HepG2 (cell line): ENCODE data around the gene BHMT. TPM values are rescaled to one million over a fixed set of nuclear protein-coding genes. Genes with fewer than 3 reads are reported as not detected.

Experiments used
- ATAC-seq: fragments of 200-7000 bp; cut with Tn5 transposase; 3 replicates; pipeline ENCODE4 v1.9.1; 2020; ENCODE audit warnings: mild to moderate bottlenecking, moderate library complexity
- BruUV-seq: library from RNA; stranded (reverse); fragments of 400-500 nt; replicated peaks from 2 replicates; lab custom pipeline; 2021; lab: Mats Ljungman, UMichigan
- CTCF ChIA-PET: fragments of 300-600 bp; formaldehyde crosslinking; extraction: SDS; loops from one replicate; lab custom pipeline; 2021; ENCODE audit warnings: low total read pairs, inconsistent platforms, low intra/inter-chr PET ratio; lab: Yijun Ruan, JAX
- POLR2A ChIA-PET: fragments of 350-600 bp; sonication (Branson Sonifier 250); formaldehyde crosslinking; loops from one replicate; lab custom pipeline; 2020; ENCODE audit warnings: antibody characterized with exemption, inconsistent platforms; lab: Yijun Ruan, JAX
- DNase-seq: peaks from one replicate; pipeline ENCODE4 v3.0.0-alpha.2; 2015; ENCODE audit warnings: low spot score
- FAIRE-seq: peaks from 3 replicates; lab custom pipeline; 2011; peaks lifted over from hg19 to GRCh38; lab: Jason Lieb, UNC
- H2AFZ ChIP-seq: one replicate; pipeline ENCODE4 v1.6.1; 2011; ENCODE audit warnings: low read length, inconsistent platforms
- H3K27ac ChIP-seq: fragments of 300-600 bp; 3 replicates; pipeline ENCODE4 v1.8.0; 2011; ENCODE audit warnings: mixed run types, mild to moderate bottlenecking, mixed read lengths, low read length, inconsistent platforms; ENCODE audit not compliant: insufficient read depth; ENCODE audit errors: extremely low read length
- H3K27me3 ChIP-seq, 2 experiments: fragments of 200-600 bp in 1 of 2; 2 replicates in 1 of 2; 3 replicates in 1 of 2; pipeline versions ENCODE4 v1.6.0 to v1.8.0; 2011; ENCODE audit warnings: low read length in 2 of 2, mild to moderate bottlenecking in 2 of 2, moderate library complexity in 2 of 2, inconsistent platforms in 1 of 2; ENCODE audit not compliant: insufficient read depth in 2 of 2, control insufficient read depth in 1 of 2
- H3K36me3 ChIP-seq, 2 experiments: fragments of 200-600 bp in 1 of 2; replicated peaks in 1 of 2; 2 replicates in 1 of 2; 3 replicates in 1 of 2; pipeline versions ENCODE4 v1.5.1 to v1.8.0; 2011; ENCODE audit warnings: low read length in 2 of 2, inconsistent platforms in 1 of 2; ENCODE audit not compliant: insufficient read depth in 2 of 2, control insufficient read depth in 1 of 2
- H3K4me1 ChIP-seq: 2 replicates; pipeline ENCODE4 v1.5.1; 2012; ENCODE audit warnings: low read length, inconsistent platforms; ENCODE audit not compliant: insufficient read depth
- H3K4me2 ChIP-seq: 2 replicates; pipeline ENCODE4 v1.6.0; 2011; ENCODE audit warnings: low read depth, low read length, inconsistent platforms
- H3K4me3 ChIP-seq, 3 experiments: fragments of 200-600 bp in 1 of 3; sonication (generic), shearing (Covaris generic) in 1 of 3; replicated peaks in 1 of 3; 2 replicates each; pipeline ENCODE4 v1.5.1; 2011 to 2016; ENCODE audit warnings: low read length in 3 of 3, inconsistent platforms in 2 of 3, low read depth in 2 of 3, mild to moderate bottlenecking in 2 of 3, control low read depth in 1 of 3, mixed read lengths in 1 of 3; ENCODE audit not compliant: insufficient read depth in 1 of 3
- H3K79me2 ChIP-seq: one replicate; pipeline ENCODE4 v1.6.1; 2011; ENCODE audit warnings: low read length, inconsistent platforms; ENCODE audit not compliant: insufficient read depth
- H3K9ac ChIP-seq: 2 replicates; pipeline ENCODE4 v1.6.0; 2011; ENCODE audit warnings: mild to moderate bottlenecking, low read depth, low read length, inconsistent platforms; ENCODE audit not compliant: insufficient read depth
- H3K9me3 ChIP-seq: 2 replicates; pipeline ENCODE4 v1.5.1; 2012; ENCODE audit warnings: mild to moderate bottlenecking, low read length
- H4K20me1 ChIP-seq: 2 replicates; pipeline ENCODE4 v1.6.0; 2011; ENCODE audit warnings: inconsistent platforms, mild to moderate bottlenecking, low read length, moderate library complexity; ENCODE audit not compliant: insufficient read depth
- WGBS: methylation state at CpG from one replicate; pipeline ENCODE4 v1.1.6; 2017; ENCODE audit warnings: low lambda C conversion rate; 5-methylcytosine and 5-hydroxymethylcytosine counted together
- in situ Hi-C: cut with HindIII; loops from 2 replicates; pipeline ENCODE4 v1.10.0; 2017; ENCODE audit warnings: low pct_unique_long_range_greater_than_20kb; ENCODE audit not compliant: extremely low pct_ligation_motif_present
- intact Hi-C: fragments of 100-400 bp; cut with micrococcal nuclease; formaldehyde crosslinking; loops from one replicate; pipeline ENCODE4 v1.10.0; 2022; ENCODE audit not compliant: unreplicated experiment
- polyA plus RNA-seq, 8 experiments: library from polyadenylated mRNA; depleted of rRNA in 3 of 8; stranded (reverse) in 7 of 8; unstranded in 1 of 8; fragments of >200 nt; fragmentation: Illumina TruSeq in 4 of 8; extraction: Trizol in 4 of 8; gene quantifications; 2 replicates each; pipeline versions ENCODE4 v1.2.1 to v1.2.3, GENCODE V29; 2011 to 2016; ENCODE audit warnings: low read depth in 4 of 8, missing spikeins in 1 of 8, mixed read lengths in 1 of 8; ENCODE audit not compliant: insufficient read depth in 1 of 8
- total RNA-seq, 5 experiments: library from RNA; depleted of rRNA; stranded (reverse); fragments of >200 nt; fragmentation: Illumina TruSeq; extraction: Trizol; gene quantifications; 2 replicates each; pipeline ENCODE4 v1.2.3, GENCODE V29; 2016; ENCODE audit warnings: low read depth in 1 of 5
- TF ChIP-seq, protein P1 (sequence below): IDR thresholded peaks from 2 replicates; pipeline ENCODE4 v1.6.1; 2016; ENCODE audit warnings: control low read depth
- TF ChIP-seq, protein P2 (sequence below): sonication (generic); formaldehyde crosslinking; IDR thresholded peaks from 2 replicates; pipeline ENCODE4 v1.4.0; 2020; ENCODE audit warnings: mild to moderate bottlenecking, missing genetic modification reagents, borderline replicate concordance

The BHMT gene
- total and polyA plus RNA-seq, 2 of the 13 experiments (the other 11 are each of a cell fraction or from before 2014, with no cell fraction given): 0.40 to 6.4 TPM

GRCh38 chr5:79088507-79088906 is 23.1 kb upstream of the BHMT start:
- FAIRE-seq (no peak), DNase-seq (no peak), ATAC-seq (no peak)
- in situ Hi-C loops: no loop called here
- no peak overlapping the region for H3K27ac ChIP-seq
- H4K20me1 ChIP-seq: no peaks in the 10 kb centered on the region
- POLR2A ChIA-PET: no interaction called here
- no peaks in the 10 kb centered on the region for H3K79me2 ChIP-seq
- H2AFZ ChIP-seq: no peak overlapping the region
- H3K36me3 ChIP-seq: no peaks in the 10 kb centered on the region
- CTCF ChIA-PET: no interaction called here
- intact Hi-C loops: no loop called here
- H3K4me1 ChIP-seq: peaks cover 9% of the 10 kb centered on the region
- H3K9ac ChIP-seq: no peak overlapping the region
- 91% methylated on average over 4 of the region's 4 CpGs for WGBS
- H3K27me3 ChIP-seq: no peaks in the 10 kb centered on the region
- TF ChIP-seq, protein P1, sequence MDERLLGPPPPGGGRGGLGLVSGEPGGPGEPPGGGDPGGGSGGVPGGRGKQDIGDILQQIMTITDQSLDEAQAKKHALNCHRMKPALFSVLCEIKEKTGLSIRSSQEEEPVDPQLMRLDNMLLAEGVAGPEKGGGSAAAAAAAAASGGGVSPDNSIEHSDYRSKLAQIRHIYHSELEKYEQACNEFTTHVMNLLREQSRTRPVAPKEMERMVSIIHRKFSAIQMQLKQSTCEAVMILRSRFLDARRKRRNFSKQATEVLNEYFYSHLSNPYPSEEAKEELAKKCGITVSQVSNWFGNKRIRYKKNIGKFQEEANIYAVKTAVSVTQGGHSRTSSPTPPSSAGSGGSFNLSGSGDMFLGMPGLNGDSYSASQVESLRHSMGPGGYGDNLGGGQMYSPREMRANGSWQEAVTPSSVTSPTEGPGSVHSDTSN (CRISPR knock-in tag): no peak
- TF ChIP-seq, protein P2, sequence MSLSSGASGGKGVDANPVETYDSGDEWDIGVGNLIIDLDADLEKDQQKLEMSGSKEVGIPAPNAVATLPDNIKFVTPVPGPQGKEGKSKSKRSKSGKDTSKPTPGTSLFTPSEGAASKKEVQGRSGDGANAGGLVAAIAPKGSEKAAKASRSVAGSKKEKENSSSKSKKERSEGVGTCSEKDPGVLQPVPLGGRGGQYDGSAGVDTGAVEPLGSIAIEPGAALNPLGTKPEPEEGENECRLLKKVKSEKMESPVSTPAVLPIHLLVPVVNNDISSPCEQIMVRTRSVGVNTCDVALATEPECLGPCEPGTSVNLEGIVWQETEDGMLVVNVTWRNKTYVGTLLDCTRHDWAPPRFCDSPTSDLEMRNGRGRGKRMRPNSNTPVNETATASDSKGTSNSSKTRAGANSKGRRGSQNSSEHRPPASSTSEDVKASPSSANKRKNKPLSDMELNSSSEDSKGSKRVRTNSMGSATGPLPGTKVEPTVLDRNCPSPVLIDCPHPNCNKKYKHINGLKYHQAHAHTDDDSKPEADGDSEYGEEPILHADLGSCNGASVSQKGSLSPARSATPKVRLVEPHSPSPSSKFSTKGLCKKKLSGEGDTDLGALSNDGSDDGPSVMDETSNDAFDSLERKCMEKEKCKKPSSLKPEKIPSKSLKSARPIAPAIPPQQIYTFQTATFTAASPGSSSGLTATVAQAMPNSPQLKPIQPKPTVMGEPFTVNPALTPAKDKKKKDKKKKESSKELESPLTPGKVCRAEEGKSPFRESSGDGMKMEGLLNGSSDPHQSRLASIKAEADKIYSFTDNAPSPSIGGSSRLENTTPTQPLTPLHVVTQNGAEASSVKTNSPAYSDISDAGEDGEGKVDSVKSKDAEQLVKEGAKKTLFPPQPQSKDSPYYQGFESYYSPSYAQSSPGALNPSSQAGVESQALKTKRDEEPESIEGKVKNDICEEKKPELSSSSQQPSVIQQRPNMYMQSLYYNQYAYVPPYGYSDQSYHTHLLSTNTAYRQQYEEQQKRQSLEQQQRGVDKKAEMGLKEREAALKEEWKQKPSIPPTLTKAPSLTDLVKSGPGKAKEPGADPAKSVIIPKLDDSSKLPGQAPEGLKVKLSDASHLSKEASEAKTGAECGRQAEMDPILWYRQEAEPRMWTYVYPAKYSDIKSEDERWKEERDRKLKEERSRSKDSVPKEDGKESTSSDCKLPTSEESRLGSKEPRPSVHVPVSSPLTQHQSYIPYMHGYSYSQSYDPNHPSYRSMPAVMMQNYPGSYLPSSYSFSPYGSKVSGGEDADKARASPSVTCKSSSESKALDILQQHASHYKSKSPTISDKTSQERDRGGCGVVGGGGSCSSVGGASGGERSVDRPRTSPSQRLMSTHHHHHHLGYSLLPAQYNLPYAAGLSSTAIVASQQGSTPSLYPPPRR (CRISPR knock-in tag): no peak
- H3K4me3 ChIP-seq: no peak overlapping the region
- H3K4me2 ChIP-seq: no peak overlapping the region
- BruUV-seq: no TSS peak
- H3K9me3 ChIP-seq: no peaks in the 10 kb centered on the region
